ENCODE data around the gene CNNM4. TPM values are rescaled to one million over a fixed set of nuclear protein-coding genes. Genes with fewer than 3 reads are reported as not detected.
"Not testable (repeated sequence)": the region's sequence is repeated elsewhere in the genome, so short reads cannot be mapped to it uniquely, and the experiment has no call there.

The CNNM4 gene
- total RNA-seq, 1 experiment from 2014 or later, result 7.6 TPM

DNA sequence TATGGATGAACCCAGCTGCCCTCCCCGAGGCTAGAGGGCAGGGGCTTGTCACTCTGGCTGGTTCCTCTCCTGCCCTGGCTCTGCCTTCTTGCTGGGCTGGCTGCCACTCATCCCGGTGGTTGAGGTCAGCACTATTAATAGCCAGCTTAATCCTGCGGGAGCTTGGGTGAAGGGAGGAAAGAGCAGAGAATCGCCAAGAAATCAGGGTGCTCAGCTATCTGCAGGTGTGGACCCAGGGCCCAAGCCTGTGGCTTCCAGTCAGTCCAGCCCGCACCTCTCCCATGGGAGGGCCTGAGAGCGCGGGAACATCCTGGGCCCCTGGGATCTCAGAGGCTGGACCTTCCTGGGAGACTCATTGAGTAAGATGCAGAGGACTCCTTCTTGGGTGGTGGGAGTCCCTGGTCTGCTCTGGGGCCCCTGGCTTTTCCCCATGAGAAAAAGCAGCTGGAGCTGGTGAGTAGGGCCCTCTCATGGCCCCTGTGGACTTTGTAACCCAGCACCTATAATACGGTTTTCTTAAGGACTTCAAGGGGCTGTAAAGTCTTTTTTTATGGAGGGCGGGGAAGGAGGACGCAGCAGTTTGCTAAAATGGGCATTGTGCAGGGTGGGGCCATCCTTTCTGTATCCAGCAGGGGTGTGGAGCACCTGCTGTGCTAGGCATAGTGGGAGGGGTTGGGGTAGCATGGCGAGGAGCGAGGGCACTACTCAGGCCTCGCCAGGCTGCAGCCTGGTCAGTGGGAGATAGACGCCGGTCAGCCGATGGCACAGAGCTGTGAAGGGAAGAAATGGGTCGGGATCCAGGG is 27.9 kb downstream of the CNNM4 start:
- DNase-seq (ENCODE audit: extremely low read depth, low read depth), result no peak

- DNase-seq (ENCODE audit: extremely low read depth, low read depth), result no peak
Measured at GRCh38 chr2:96789245-96789617, 28.5 kb downstream of the CNNM4 start.

GRCh38 chr2:96792772-96793749 is 32.4 kb downstream of the CNNM4 start:
- DNase-seq (ENCODE audit: extremely low read depth, low read depth), result no peak

- no peak for DNase-seq (ENCODE audit: extremely low read depth, low read depth)
Measured at GRCh38 chr2:96795076-96795475, 34.4 kb downstream of the CNNM4 start.

DNA sequence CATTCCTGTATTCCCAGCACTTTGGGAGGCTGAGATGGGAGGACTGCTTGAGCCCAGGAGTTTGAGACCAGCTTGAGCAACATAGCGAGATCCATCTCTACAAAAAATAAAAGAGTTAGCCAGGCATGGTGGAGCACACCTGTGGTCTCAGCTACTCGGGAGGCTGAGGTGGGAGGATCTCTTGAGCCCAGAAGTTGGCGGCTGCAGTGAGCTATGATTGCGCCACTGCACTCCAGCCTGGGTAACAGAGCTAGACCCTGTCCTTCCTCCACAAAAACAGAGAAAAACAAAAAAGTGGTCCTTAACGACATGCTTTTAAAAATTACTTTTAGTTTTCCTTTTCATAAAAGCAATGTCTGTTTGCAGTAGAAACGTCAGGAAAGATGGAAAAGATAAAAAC is 35.8 kb downstream of the CNNM4 start:
- not testable (repeated sequence) for DNase-seq (ENCODE audit: extremely low read depth, low read depth)

GRCh38 chr2:96797066-96797625 is 36.4 kb downstream of the CNNM4 start:
- DNase-seq (ENCODE audit: extremely low read depth, low read depth), result no peak

- no peak for DNase-seq (ENCODE audit: extremely low read depth, low read depth)
Measured at GRCh38 chr2:96798733-96799622, 38.3 kb downstream of the CNNM4 start.

DNA sequence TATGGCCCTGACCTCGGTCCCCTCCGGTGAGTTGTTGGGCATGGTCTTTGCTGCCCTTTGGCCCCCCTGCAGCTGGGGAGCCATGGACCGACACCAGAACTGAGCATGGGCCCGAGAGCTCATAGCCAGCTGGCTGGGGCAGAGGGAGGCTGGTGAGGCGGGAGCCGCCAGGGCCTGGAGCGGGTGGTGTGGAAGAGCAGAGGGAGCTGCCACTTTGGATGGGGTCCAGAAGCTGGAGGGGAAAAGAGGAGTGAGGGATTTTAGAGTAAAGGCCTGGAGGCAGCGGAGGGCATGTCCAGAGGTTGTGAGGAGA is 38.9 kb downstream of the CNNM4 start:
- no peak for DNase-seq (ENCODE audit: extremely low read depth, low read depth)

DNA sequence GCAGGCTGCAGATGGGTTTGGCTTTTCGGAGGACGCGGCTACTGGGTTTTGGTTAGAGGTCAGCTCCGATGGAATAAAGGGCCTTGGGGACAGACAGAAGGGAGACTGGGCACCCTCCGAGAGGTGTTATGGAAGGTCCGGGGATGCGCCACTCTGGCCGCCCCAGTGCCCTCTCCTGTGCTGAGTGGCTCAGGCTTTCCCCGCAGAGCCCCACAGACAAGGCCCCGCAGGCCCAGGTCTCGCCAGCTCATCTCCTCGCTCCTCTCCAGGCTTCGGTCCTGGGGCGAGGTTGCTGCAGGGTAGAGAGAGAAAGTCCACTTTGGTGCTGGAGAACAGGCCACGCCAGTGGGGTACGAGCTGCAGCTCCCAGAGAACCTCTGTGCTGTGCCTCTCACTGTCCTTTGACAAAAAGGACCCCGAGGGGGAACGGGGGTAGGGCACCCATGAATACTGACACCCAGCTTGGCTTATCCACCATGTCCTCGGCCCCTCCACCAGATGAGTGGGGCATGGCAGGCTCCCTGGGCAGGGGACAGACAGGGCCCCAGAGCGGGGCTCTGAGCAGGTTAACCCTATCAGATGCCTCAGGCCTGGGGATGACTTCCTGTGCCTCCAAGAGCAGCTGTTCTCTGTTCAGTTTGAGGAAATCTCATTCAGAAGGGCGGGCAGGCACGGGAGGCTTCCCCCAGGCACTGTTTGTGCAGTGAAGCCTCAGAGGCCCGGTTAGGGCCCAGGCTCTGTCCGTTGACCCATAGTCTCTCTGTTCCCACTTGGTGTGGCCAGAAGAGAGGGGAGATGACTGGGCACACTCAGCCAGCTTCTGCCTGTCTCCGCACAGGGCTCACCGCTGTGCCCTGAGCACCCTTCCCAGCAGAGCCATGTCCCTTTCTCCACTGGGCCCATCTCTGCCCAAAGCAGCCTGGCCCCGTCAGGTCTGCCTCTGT is 39.6 kb downstream of the CNNM4 start:
- DNase-seq (ENCODE audit: extremely low read depth, low read depth), result no peak

DNA sequence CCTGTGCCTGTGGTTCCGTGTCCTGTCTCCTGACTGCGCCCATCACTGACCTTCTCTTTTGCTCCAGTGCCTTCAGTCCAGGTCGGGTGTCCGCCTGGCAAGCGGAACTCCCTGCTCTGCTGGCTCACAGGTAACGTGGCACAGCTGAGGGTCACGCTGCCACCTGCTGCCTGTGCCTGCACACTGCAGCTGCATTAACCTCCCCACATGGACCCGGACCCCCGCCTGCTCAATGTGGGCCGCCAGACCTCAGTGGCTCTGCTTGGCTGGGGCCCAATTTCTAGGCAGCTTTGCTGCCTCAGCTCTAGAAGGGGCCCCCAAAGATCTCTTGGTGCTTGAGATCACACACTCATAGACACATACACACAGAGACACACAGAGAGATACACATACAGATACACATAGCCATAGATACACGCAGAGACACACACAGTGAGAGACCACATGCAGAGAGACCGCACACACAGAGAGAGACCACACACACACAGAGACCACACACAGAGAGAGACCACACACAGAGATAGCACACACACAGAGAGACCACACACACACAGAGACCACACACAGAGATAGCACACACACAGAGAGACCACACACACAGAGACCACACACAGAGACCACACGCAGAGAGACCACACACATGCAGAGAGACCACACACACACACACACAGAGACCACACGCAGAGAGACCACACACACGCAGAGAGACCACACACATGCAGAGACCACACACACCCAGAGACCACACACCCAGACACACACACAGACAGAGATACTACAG is 40.5 kb downstream of the CNNM4 start:
- peak; percentile 57 for DNase-seq (ENCODE audit: extremely low read depth, low read depth)

DNA sequence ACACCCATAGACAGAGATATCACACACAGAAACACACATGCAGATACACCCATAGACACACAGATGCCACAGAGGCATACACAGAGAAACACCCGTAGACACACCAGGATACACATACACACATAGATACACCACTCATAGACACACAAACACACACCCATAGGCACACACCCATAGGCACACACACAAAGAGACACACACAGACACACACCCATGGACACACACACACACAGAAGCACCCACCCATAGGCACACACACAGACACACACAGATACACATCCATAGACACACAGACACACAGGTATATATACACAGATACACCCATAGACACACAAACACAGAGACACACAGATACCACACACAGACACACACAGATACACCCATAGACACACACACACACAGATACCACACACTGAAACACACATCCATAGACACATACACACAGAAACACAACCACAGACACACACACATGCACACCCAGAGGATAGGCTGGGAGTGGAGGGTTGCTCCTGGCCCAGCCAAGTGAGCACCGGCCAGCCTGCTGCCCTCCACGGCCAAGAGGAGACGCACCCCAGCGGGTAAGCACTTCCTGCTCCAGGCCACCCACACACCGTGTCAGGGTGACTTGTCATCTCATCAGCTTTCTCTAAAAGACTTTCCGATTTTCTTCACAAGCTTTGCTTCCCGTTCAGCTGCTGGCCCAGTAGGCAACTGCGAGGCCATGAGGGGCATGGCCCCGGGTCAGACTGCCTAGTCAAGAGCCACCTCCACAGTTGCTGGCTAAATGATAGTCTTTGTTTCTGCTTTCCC is 41.3 kb downstream of the CNNM4 start:
- DNase-seq (ENCODE audit: extremely low read depth, low read depth), result no peak

DNA sequence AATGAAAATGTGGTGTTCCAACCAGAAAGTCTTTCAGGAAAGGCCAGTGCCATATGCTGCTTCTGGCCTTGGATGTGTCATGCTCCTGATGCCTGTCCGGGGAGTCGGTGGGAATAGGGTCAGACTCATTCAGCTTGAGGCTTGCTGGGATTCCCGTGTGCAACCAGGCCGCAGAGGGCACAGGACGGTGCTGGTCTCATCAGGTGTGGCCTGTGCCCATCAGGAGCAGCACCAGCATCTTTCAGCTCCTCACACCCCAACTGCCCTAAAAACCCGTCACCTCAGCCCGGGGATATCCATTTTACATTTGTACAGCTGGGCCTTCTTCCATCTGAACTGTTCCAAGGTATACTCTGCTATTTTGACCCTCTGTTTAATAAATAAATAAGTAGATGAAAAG is 42.0 kb downstream of the CNNM4 start:
- no peak for DNase-seq (ENCODE audit: extremely low read depth, low read depth)

DNA sequence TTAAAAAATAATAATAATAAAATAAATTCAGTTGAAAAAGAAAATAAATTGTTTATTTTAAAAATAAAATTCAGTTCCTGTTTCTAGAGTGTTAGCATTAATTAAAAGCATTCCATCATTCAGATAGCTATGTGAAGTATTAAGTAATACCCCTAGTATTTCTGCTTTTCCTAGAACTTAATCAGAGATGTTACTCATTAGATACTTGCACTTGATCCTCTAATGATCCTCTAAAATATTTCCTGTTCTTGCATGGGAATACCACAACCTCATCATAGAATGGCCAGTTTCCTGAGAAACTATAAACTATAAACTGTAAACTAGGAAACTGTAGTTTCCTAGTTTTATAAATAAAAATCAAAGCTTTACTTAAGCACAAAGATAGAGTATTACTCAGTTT is 44.3 kb downstream of the CNNM4 start:
- DNase-seq (ENCODE audit: extremely low read depth, low read depth), result no peak

GRCh38 chr2:96805946-96806345 is 45.2 kb downstream of the CNNM4 start:
- DNase-seq (ENCODE audit: extremely low read depth, low read depth), result not testable (repeated sequence)

DNA sequence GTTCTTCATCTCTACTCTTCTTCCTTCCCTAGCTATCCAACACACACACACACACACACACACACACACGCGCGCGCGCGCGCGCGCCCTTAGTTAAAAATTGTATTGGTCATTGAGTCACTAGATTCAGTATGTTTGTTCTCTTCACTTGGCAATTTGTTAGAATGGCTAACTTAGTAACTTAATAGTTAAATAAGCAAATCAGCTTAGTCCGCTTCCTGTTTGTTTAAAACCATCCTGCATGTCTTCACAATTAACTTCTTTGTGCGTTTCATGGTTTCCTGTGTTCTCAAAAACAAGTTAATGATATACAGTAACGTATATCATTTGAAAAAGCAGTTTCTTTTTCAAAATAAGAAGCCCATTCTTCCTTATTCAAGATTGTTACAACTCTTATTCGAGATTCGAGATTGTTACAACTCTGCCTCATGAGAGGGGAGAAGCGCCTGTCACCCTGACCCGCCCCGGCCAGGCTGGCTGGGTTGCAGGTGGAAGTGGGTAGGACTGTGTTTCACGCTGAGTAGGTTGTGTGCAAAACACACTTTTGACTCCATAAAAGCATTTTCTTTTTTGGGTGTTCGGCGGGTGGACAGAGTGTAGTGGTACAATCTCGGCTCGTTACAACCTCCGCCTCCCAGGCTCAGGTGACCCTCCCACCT is 45.9 kb downstream of the CNNM4 start:
- DNase-seq (ENCODE audit: extremely low read depth, low read depth), result no peak

GRCh38 chr2:96807127-96807471 is 46.4 kb downstream of the CNNM4 start:
- DNase-seq (ENCODE audit: extremely low read depth, low read depth), result no peak

DNA sequence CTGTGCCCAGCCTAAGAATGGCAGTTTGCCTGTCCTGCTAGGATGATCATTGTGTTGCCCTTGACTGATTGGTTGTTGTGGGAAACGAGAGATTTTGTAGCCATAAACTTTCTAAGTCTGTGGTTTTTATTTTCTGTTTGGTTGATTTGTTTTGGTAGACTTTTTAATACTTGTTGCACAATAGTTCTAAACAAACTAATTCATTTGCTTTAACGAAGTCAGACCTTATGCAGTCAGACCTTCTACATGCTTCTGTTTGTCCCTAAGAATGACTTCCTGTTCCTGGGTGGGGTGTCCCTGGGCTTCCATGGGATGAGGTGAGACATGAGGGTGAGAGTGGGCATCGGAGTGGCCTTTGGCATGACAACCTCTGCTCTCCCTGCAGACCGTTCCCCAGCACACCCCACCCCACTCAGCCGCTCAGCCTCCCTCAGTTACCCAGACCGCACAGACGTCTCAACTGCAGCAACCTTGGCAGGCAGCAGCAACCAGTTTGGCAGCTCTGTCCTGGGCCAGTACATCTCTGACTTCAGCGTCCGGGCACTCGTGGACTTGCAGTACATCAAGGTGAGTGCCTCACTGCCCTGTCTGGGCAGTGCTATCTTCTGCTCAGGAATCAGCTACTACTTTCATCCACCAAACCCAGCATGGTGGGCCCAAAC is 47.6 kb downstream of the CNNM4 start:
- no peak for DNase-seq (ENCODE audit: extremely low read depth, low read depth)

Measured in NCI-H460 (cell line).